Measurements from ENCODE around the gene MS4A12.
"Not testable (repeated sequence)": the region's sequence is repeated elsewhere in the genome, so short reads cannot be mapped to it uniquely, and the experiment has no call there.

Gene MS4A12

GRCh38 chr11:60492488-60493009, at the start of gene MS4A12:
Gene MS4A12 (plus strand): TSS chr11:60492778. CDS start chr11:60497319, 4,541 bp downstream.
- no peak for DNase-seq (ENCODE audit: low spot score)

DNA sequence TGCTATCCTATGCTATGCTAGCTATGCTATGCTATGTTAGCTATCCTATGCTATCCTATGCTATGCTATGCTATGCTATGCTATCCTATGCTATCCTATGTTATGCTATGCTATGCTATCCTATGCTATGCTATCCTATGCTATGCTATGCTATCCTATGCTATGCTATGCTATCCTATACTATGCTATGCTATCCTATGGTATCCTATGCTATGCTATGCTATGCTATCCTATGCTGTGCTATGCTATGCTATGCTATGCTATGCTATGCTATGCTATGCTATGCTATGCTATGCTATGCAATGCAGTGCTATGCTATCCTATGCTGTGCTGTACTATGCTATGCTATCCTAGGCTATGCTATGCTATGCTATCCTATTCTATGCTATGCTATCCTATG, 45.5 kb upstream of the MS4A12 start:
- no peak for DNase-seq (ENCODE audit: low spot score)

- no peak for DNase-seq (ENCODE audit: low spot score)
These were observed 44.7 kb upstream of the MS4A12 start for GRCh38 chr11:60447846-60448245.

DNA sequence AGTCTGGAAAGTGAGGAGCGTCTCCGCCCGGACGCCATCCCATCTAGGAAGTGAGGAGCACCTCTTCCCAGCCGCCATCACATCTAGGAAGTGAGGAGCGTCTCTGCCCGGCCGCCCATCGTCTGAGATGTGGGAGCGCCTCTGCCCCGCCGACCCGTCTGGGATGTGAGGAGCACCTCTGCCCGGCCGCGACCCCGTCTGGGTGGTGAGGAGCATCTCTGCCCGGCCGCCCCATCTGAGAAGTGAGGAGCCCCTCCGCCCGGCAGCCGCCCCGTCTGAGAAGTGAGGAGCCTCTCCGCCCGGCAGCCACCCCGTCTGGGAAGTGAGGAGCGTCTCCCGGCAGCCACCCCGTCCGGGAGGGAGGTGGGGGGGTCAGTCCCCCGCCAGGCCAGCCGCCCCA, 41.4 kb upstream of the MS4A12 start:
- not testable (repeated sequence) for DNase-seq (ENCODE audit: low spot score)

DNA sequence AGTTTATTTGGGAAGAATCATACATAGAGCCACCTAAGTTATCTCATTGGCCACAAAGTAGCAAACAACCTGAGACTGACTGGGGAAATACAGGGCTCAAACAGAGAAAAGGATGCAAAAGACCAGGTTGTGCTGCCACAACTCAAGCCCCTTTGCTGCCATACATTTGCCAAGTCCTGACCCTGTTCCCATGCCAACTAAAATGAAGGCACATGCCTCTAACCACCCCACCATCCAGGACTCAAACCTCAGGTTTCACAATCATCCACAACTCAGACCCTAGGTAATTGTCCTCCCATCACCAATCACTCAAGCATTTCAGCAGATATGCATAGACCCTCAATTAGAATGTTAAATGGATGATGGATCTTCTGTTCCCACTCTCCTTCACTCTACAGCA, 38.4 kb upstream of the MS4A12 start:
- DNase-seq (ENCODE audit: low spot score): no peak

DNA sequence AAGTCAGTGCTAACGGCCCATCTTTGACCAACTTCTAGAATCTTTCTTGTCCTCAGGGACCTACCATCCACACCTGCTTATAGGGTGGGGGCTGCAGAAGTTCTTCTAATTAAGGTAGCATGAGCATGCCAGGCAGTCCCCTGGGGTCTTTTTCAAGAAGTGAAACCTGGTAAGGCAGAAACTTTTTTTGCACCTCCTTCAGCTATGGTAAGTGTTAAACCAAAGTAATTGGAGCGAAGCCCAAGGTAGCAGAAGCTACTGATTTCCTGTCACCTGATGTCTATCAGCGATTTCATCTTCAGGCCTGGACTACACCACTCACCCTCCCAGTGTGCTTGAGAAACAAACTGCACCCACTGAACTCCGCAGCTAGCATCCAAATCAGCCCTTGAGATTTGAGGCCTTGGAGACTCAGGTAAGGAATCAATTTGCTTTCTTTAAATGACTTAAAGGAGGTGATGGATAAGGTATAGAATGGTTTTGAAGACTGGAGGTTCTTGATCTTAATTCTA, 37.0 kb upstream of the MS4A12 start, which contains the start of gene MS4A1:
MS4A1 (plus strand) TSS at position 317 of the 512 bp plus-strand sequence. CDS start 6,528 bp downstream, outside the sequence.
- no peak for DNase-seq (ENCODE audit: low spot score)

- DNase-seq (ENCODE audit: low spot score): no peak
These were observed 35.0 kb upstream of the MS4A12 start for GRCh38 chr11:60457576-60457975.

GRCh38 chr11:60459345-60459744, 33.2 kb upstream of the MS4A12 start:
- no peak for DNase-seq (ENCODE audit: low spot score)

- DNase-seq (ENCODE audit: low spot score): no peak
These were observed 23.7 kb upstream of the MS4A12 start for GRCh38 chr11:60468829-60469228.

DNA sequence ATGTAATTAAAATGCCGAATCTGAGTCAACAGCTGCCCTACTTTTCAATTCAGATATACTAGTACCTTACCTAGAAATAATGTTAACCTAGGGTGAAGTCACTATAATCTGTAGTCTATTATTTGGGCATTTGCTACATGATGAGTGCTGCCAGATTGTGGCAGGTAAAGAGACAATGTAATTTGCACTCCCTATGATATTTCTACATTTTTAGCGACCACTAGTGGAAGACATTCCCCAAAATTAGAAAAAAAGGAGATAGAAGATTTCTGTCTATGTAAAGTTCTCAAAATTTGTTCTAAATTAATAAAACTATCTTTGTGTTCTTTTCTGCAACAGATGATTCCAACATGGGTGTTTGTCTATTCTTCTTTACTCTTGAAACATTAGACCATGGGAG, 22.9 kb upstream of the MS4A12 start:
- no peak for DNase-seq (ENCODE audit: low spot score)

DNA sequence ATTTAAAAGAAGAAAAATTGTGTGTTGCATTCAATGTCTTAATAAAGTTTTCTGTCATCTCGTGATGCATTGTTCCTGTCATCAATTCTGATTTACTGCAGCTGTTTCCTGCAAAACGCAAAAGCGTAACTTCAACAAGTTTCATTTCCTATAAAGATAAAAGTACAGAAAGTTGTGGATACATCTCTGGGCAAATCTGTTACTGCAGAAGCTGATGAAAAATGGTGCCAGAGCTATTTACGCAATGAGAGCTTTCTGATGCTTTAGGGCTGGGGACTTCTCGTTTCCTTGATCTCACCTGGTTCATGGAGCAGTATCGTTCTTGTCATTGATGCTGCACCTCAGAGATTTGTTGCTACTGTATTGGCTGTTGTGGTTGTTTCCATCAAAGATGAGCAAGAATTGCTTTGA, 15.5 kb upstream of the MS4A12 start:
- no peak for DNase-seq (ENCODE audit: low spot score)

GRCh38 chr11:60482361-60482760, 10.2 kb upstream of the MS4A12 start:
- no peak for DNase-seq (ENCODE audit: low spot score)

DNA sequence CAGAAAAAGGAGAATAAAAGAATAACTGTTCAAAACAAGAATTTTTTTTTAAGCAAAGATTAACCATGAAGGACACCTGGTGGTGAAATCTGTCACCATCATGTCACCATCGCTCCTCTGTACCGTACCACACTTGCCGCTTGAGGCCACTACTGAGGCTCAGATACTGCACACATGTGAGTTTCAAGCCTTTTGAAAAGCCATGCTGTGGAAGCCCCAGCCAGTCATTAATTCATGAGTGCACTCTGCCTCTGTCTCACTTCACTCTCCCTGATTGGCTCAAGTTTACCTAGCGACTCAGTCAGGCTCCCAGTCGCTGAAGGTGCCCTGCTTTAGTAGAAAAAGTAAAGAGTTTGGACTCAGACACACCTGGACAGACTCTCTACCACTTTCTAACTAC, 6.6 kb upstream of the MS4A12 start:
- peak; percentile 26 for DNase-seq (ENCODE audit: low spot score)

DNA sequence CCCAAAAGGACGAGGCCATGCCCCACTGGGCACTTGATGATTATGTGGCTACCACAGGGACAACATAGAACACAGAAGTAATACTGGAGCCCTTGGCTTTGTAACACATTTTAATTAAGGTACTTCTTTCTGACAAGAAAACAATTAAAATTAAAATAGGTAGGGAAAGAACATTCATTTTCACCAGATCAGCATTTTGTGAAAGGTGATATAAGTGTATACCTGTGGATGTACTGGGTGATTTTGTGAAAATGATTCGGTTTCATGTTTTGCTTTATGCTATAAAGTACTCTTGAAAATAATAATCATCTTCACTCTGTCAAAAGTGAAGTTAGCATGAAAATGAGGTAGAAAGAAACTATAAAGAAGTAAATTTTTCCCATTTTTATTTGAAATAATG, 876 bp downstream of the MS4A12 start:
- DNase-seq (ENCODE audit: low spot score): no peak

GRCh38 chr11:60498399-60498798, 5.8 kb downstream of the MS4A12 start:
- no peak for DNase-seq (ENCODE audit: low spot score)

GRCh38 chr11:60498853-60499252, 6.3 kb downstream of the MS4A12 start:
- DNase-seq (ENCODE audit: low spot score): no peak

DNA sequence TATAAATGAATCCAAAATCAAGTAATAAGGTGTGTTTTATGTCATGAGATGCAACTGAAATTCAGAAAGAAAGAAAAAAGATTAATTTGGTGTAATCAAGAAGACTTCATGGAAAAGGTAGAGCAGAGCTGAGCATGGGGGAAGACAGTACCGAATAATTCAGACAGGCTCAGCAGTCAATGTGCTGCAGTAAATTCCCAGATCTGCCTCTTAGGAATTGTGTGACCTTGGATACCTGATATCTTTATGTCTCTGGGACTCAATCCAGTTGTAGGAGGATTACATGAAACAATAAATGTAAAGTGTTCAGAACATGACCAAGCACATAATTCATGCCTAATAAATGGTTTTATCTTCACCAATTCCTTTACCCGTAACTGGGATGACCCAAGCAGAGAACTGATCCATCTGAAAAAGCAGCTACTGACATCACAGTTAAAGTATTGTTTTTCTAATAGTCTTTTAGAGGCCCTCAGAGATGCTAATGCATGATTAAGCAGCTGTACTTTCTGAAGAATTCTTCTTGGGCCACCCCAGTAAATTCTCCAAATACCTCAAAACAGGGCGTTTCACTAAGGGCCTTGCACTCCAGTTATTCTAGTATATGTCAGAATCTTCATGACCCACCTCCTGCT, 7.8 kb downstream of the MS4A12 start:
- DNase-seq (ENCODE audit: low spot score): no peak

GRCh38 chr11:60502221-60502775, 9.7 kb downstream of the MS4A12 start:
- no peak for DNase-seq (ENCODE audit: low spot score)

DNA sequence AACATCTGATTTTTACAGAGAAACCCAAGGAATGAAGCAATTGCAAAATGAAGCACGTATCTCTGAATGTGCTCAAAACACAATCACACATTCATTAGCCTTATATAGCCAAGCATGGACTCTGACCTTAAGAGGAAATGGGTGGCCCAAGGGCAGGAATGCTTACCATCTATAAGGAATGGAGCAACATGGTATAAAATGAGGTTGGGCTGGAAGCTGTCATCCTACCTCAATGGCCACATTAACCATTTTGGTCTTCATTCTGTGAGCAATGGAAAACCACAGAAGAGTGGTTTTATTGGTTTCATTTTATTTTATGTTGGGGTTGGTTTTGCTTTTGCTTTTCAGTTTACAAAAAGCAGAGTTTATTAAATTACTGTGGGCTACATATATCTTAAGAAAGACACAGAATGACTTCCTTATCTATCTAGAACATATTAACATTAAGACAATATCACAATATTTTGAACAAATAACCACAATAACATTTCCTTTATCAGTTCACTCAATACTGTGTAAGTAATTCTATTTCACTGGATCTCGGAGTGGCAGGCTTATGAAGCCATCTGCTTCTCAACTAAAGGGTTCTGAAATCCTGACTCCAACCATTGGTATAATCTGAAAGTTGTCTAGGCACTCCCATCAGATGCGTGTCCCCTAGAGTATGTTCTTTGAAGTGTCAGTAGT, 11.8 kb downstream of the MS4A12 start:
- no peak for DNase-seq (ENCODE audit: low spot score)

GRCh38 chr11:60509609-60510008, 17.0 kb downstream of the MS4A12 start:
- not testable (repeated sequence) for DNase-seq (ENCODE audit: low spot score)

GRCh38 chr11:60510209-60510608, 17.6 kb downstream of the MS4A12 start:
- not testable (repeated sequence) for DNase-seq (ENCODE audit: low spot score)

GRCh38 chr11:60511393-60511792, 18.8 kb downstream of the MS4A12 start:
- DNase-seq (ENCODE audit: low spot score): no peak

- no peak for DNase-seq (ENCODE audit: low spot score)
These were observed 20.2 kb downstream of the MS4A12 start for GRCh38 chr11:60512651-60513225.

Data from cerebellar cortex (tissue), 1 donor.